Parathyroid adenoma (tissue), 2 donors: ENCODE measurements around the gene SRA1.

Experiments used
- H2AFZ ChIP-seq: fragments of 300-600 bp; sonication (generic); one replicate; pipeline ENCODE4 v1.7.0; 2017; ENCODE audit warnings: antibody characterized with exemption, mild to moderate bottlenecking
- H3K27ac ChIP-seq: fragments of 300-600 bp; sonication (generic); one replicate; pipeline ENCODE4 v1.7.0; 2017
- H3K27me3 ChIP-seq: fragments of 300-600 bp; sonication (generic); one replicate; pipeline ENCODE4 v1.7.0; 2017; ENCODE audit warnings: low read length; ENCODE audit not compliant: control insufficient read depth, insufficient read depth
- H3K36me3 ChIP-seq: fragments of 300-600 bp; sonication (generic); one replicate; pipeline ENCODE4 v1.7.0; 2017; ENCODE audit warnings: low read length; ENCODE audit not compliant: control insufficient read depth, insufficient read depth
- H3K4me1 ChIP-seq: fragments of 300-600 bp; sonication (generic); one replicate; pipeline ENCODE4 v1.7.0; 2017; ENCODE audit warnings: control low read depth
- H3K4me2 ChIP-seq: fragments of 300-600 bp; sonication (generic); one replicate; pipeline ENCODE4 v1.7.0; 2017; ENCODE audit warnings: low read length
- H3K4me3 ChIP-seq: fragments of 300-600 bp; sonication (generic); one replicate; pipeline ENCODE4 v1.7.0; 2017; ENCODE audit warnings: low read depth, low read length
- H3K79me2 ChIP-seq: fragments of 300-600 bp; sonication (generic); one replicate; pipeline ENCODE4 v1.7.0; 2017; ENCODE audit warnings: control low read depth
- H3K9ac ChIP-seq: fragments of 300-600 bp; sonication (generic); one replicate; pipeline ENCODE4 v1.7.0; 2017; ENCODE audit warnings: mild to moderate bottlenecking
- H3K9me3 ChIP-seq: fragments of 300-600 bp; sonication (generic); one replicate; pipeline ENCODE4 v1.7.0; 2017; ENCODE audit warnings: low read length; ENCODE audit not compliant: control insufficient read depth
- CTCF ChIP-seq: fragments of 300-600 bp; sonication (generic); IDR thresholded peaks from one replicate; pipeline ENCODE4 v1.7.0; 2017; ENCODE audit warnings: antibody characterized with exemption, mild to moderate bottlenecking
- donor health status: primary hyperparathyroidism.

SRA1 gene

GRCh38 chr5:140524003-140524402 is 33.3 kb downstream of the SRA1 start:
- Histone ChIP-seq H3K27ac (no peak overlapping the region), H3K4me1 (peaks cover 6% of the 10 kb centered on the region)

GRCh38 chr5:140513124-140513523 is 44.1 kb downstream of the SRA1 start:
- no peak overlapping the region for H2AFZ ChIP-seq
- H3K9me3 ChIP-seq = no peaks in the 10 kb centered on the region
- peaks cover 3% of the 10 kb centered on the region for H3K79me2 ChIP-seq
- no peaks in the 10 kb centered on the region for H3K36me3 ChIP-seq
- H3K4me2 ChIP-seq = no peak overlapping the region
- H3K27me3 ChIP-seq = no peaks in the 10 kb centered on the region
- no peak overlapping the region for H3K9ac ChIP-seq
- no peak overlapping the region for H3K4me3 ChIP-seq
- no peak overlapping the region for H3K27ac ChIP-seq
- TF ChIP-seq CTCF = no peak
- H3K4me1 ChIP-seq = no peaks in the 10 kb centered on the region

More at GRCh38 chr5:140524003-140524402, 33.3 kb downstream of the SRA1 start:
- TF ChIP-seq CTCF = no peak
- Histone ChIP-seq H3K36me3 (no peaks in the 10 kb centered on the region), H3K4me2 (no peak overlapping the region), H3K9me3 (no peaks in the 10 kb centered on the region), H3K9ac (no peak overlapping the region), H3K79me2 (no peaks in the 10 kb centered on the region), H3K4me3 (no peak overlapping the region), H2AFZ (no peak overlapping the region), H3K27me3 (no peaks in the 10 kb centered on the region)

GRCh38 chr5:140509898-140510297 is 47.4 kb downstream of the SRA1 start:
- Histone ChIP-seq H3K27ac (peak overlapping the region; percentile 7), H3K9ac (no peak overlapping the region), H3K4me1 (no peaks in the 10 kb centered on the region), H3K36me3 (no peaks in the 10 kb centered on the region), H3K27me3 (no peaks in the 10 kb centered on the region), H3K4me2 (peak overlapping the region; percentile 52), H3K4me3 (no peak overlapping the region), H3K79me2 (peaks cover 3% of the 10 kb centered on the region), H2AFZ (no peak overlapping the region), H3K9me3 (no peaks in the 10 kb centered on the region)
- no peak for TF ChIP-seq CTCF

- Histone ChIP-seq H3K9me3 (no peaks in the 10 kb centered on the region), H3K9ac (no peak overlapping the region), H3K4me1 (no peaks in the 10 kb centered on the region), H3K27me3 (no peaks in the 10 kb centered on the region), H3K4me3 (no peak overlapping the region), H2AFZ (no peak overlapping the region), H3K36me3 (no peaks in the 10 kb centered on the region), H3K79me2 (no peaks in the 10 kb centered on the region), H3K4me2 (no peak overlapping the region), H3K27ac (no peak overlapping the region)
- no peak for TF ChIP-seq CTCF
Observed at GRCh38 chr5:140502834-140503233, 54.4 kb downstream of the SRA1 start.
